ENCODE data around the gene ZNF99. TPM values are rescaled to one million over a fixed set of nuclear protein-coding genes. Genes with fewer than 3 reads are reported as not detected.

The ZNF99 gene
- total RNA-seq (under 1 TPM in 1 of 5 donors, not detected in 4; 0.37 TPM), polyA plus RNA-seq (not detected)
- long read RNA-seq, donor 1 = 0 reads
- long read RNA-seq, donor 2 = 0 reads
- long read RNA-seq, donor 3 = 0 reads
- long read RNA-seq, donor 4 = 0 reads
- long read RNA-seq, donor 5 = 0 reads
- long read RNA-seq, donor 6 = 0 reads
- long read RNA-seq, donor 7 = 0 reads
- long read RNA-seq, donor 8 = 0 reads
- long read RNA-seq, donor 9 = 0 reads
- long read RNA-seq, donor 10 = 0 reads

- intact Hi-C loops (cut with DNase I; ENCODE audit: low total_unique reads) = no loop called here
Observed at GRCh38 chr19:22783651-22784410, at the start of gene ZNF99. Gene ZNF99, minus strand, starts transcription at chr19:22784151. Its CDS starts 135 bp downstream, at chr19:22784016.

DNA sequence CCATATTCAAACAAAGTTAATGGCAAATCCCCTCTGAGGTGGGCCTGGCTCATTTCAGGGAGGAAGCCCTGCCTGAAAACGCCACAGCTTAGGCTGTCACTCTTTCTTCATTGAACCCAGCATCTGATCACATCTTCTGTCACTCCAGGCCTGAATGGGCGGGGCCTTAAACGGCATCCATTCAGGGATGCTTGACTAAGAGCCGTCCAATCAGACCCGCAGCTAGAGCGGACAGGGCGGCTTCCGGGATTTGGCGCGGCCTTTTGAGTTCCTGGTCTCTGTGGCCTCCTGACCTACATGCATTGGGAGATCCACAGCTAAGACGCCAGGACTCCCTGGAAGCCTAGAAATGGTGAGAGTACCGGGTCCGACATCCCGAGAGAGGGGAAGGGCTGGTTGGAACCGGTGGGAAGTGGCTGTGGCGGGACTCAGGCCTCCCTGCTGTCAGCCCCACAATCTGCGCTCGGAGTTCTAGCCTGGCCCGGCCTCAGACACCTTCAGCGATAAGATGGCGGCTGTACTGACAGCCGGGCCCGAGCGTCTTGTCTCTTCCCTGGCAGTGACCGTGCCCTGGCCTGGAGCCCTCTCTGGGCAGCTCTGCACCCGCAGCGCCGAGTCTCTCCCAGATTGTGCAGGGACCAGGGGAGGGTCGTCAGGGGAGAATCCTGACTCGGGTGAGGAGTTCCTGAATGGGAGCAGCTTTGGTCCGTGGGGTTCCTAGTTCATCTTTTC is 48.2 kb upstream of the ZNF99 start, which contains the start of gene ZNF723:
ZNF723 (plus strand) TSS at position 261 of the 732 bp plus-strand sequence; CDS start at position 350, 89 bp downstream.
- peaks cover 0 to 98% (median 71%) of the 10 kb centered on the region in 4 donors for H3K9me3 ChIP-seq
- H3K27me3 ChIP-seq = no peaks in the 10 kb centered on the region
- no peak within 1 kb of the TSS for H3K27ac ChIP-seq
- intact Hi-C loops (cut with DNase I; ENCODE audit: low total_unique reads) = no loop called here
- H3K36me3 ChIP-seq = no peaks in the 10 kb centered on the region
- H3K4me1 ChIP-seq = no peaks in the 10 kb centered on the region
- WGBS, 5 donors = 11 to 30% (median 16%) methylated on average over 18 to 31 of the region's 31 CpGs
- H3K4me3 ChIP-seq = no peak within 1 kb of the TSS
- DNase-seq = no peak
- TF ChIP-seq POLR2A (IDR thresholded peaks at IDR 0.05) (no peak), POLR2AphosphoS5 (IDR thresholded peaks at IDR 0.05) (no peak), CTCF (IDR thresholded peaks at IDR 0.05) (no peak), EP300 (IDR thresholded peaks at IDR 0.05) (no peak)

More at GRCh38 chr19:22783651-22784410, at the start of gene ZNF99:
- Histone ChIP-seq H3K27me3 (peaks cover 0 to 10% (median 0%) of the 10 kb centered on the region in 3 donors), H3K4me1 (no peaks in the 10 kb centered on the region), H3K9me3 (peaks cover 12 to 78% (median 40%) of the 10 kb centered on the region in 4 donors), H3K4me3 (peak within 1 kb of the TSS; percentile 16 to 29 (median 26)), H3K36me3 (no peaks in the 10 kb centered on the region), H3K27ac (no peak within 1 kb of the TSS)
- peak in 1 of 2 donors; percentile 90 for DNase-seq
- WGBS, 5 donors = 8 to 13% (median 9%) methylated on average over 25 to 36 of the region's 36 CpGs
- TF ChIP-seq POLR2A (IDR thresholded peaks at IDR 0.05) (no peak), EP300 (IDR thresholded peaks at IDR 0.05) (no peak), CTCF (IDR thresholded peaks at IDR 0.05) (no peak), POLR2AphosphoS5 (IDR thresholded peaks at IDR 0.05) (no peak)

- DNase-seq = no peak
- no peaks in the 10 kb centered on the region for H3K4me1 ChIP-seq
- H3K4me3 ChIP-seq = no peak overlapping the region
- 92 to 97% (median 95%) methylated on average over 11 of the region's 11 CpGs for WGBS, 5 donors
- H3K27me3 ChIP-seq = no peaks in the 10 kb centered on the region
- H3K27ac ChIP-seq = no peak overlapping the region
- intact Hi-C loops (cut with DNase I; ENCODE audit: low total_unique reads) = no loop called here
- H3K36me3 ChIP-seq = no peaks in the 10 kb centered on the region
- TF ChIP-seq EP300 (IDR thresholded peaks at IDR 0.05) (no peak), CTCF (IDR thresholded peaks at IDR 0.05) (no peak), POLR2AphosphoS5 (IDR thresholded peaks at IDR 0.05) (no peak)
- H3K9me3 ChIP-seq = peaks cover 2 to 95% (median 67%) of the 10 kb centered on the region in 4 donors
Observed at GRCh38 chr19:22831211-22831610, 47.3 kb upstream of the ZNF99 start.

DNA sequence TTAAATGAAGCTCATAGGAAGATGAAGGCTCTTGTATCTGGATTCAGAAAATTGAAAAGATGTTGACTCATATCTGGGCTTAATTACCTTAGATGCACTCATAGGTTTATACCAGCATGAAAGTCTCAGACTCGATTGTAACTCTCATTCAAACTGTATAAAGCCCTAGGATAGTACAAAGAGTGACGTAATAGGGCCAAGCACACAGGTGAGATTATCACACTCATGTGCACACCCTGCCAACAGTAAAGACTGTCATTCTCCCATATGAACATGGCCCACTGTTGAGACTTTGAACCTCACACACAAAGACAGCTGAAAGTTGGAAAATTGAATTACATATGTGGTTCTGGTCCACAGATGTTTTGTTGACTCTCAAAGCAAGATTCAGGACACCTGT is 30.2 kb upstream of the ZNF99 start:
- WGBS, 5 donors = 69 to 87% (median 86%) methylated on average over 2 of the region's 2 CpGs
- Histone ChIP-seq H3K36me3 (no peaks in the 10 kb centered on the region), H3K9me3 (peaks cover 3 to 94% (median 57%) of the 10 kb centered on the region in 4 donors), H3K4me3 (no peak overlapping the region), H3K4me1 (no peaks in the 10 kb centered on the region), H3K27me3 (no peaks in the 10 kb centered on the region), H3K27ac (no peak overlapping the region)
- no peak for DNase-seq
- TF ChIP-seq POLR2AphosphoS5 (IDR thresholded peaks at IDR 0.05) = no peak
- intact Hi-C loops (cut with DNase I; ENCODE audit: low total_unique reads) = no loop called here

Measured in stomach (tissue), 19 donors.